NCI-H510A treated with DMSO at 0.1 percent for 48 hours (cell line): ENCODE results near the gene DDAH1.
A peak's percentile ranks its signal among the peaks of the same experiment; 100 is the strongest.
"Not testable (repeated sequence)": the region's sequence is repeated elsewhere in the genome, so short reads cannot be mapped to it uniquely, and the experiment has no call there.

ENCODE experiments used
- DNase-seq: peaks from one replicate; lab custom pipeline; 2025; lab: John Stamatoyannopoulos, UW

Gene DDAH1

GRCh38 chr1:85470130-85470529 lies 5.2 kb upstream of the DDAH1 start:
- DNase-seq, result not testable (repeated sequence)

- DNase-seq, result no peak
These were observed 3.1 kb upstream of the DDAH1 start for GRCh38 chr1:85467929-85468540.

- DNase-seq, result no peak
These were observed 2.1 kb upstream of the DDAH1 start for GRCh38 chr1:85467036-85467435.

- peak; percentile 55 for DNase-seq
These were observed 801 bp upstream of the DDAH1 start for GRCh38 chr1:85465786-85466134.

GRCh38 chr1:85464497-85465098 lies 361 bp downstream of the DDAH1 start:
- DNase-seq, result peak; percentile 85

- DNase-seq, result peak; percentile 65
These were observed 1.0 kb downstream of the DDAH1 start for GRCh38 chr1:85463731-85464496.

- DNase-seq, result no peak
These were observed 1.9 kb downstream of the DDAH1 start for GRCh38 chr1:85462931-85463649.

- no peak for DNase-seq
These were observed 3.6 kb downstream of the DDAH1 start for GRCh38 chr1:85461216-85461918.

GRCh38 chr1:85460555-85461088 lies 4.3 kb downstream of the DDAH1 start:
- DNase-seq, result peak; percentile 35

- DNase-seq, result no peak
These were observed 5.7 kb downstream of the DDAH1 start for GRCh38 chr1:85459290-85459689.

- no peak for DNase-seq
These were observed 10.7 kb downstream of the DDAH1 start for GRCh38 chr1:85454214-85454613.

GRCh38 chr1:85453640-85454194 lies 11.2 kb downstream of the DDAH1 start:
- DNase-seq, result no peak

- no peak for DNase-seq
These were observed 12.0 kb downstream of the DDAH1 start for GRCh38 chr1:85452948-85453347.

- DNase-seq, result no peak
These were observed 13.6 kb downstream of the DDAH1 start for GRCh38 chr1:85451236-85451830.

GRCh38 chr1:85450832-85451231 lies 14.1 kb downstream of the DDAH1 start:
- DNase-seq, result no peak

- peak; percentile 92 for DNase-seq
These were observed 15.6 kb downstream of the DDAH1 start for GRCh38 chr1:85449356-85449755.

GRCh38 chr1:85448358-85448757 lies 16.6 kb downstream of the DDAH1 start:
- no peak for DNase-seq

GRCh38 chr1:85447006-85447943 lies 17.7 kb downstream of the DDAH1 start:
- no peak for DNase-seq

GRCh38 chr1:85445906-85446305 lies 19.1 kb downstream of the DDAH1 start:
- DNase-seq, result no peak

GRCh38 chr1:85444381-85444780 lies 20.6 kb downstream of the DDAH1 start:
- no peak for DNase-seq
